GM18519 (cell line): ENCODE results near the gene MINDY4.

ENCODE experiments used
- ATAC-seq: cut with Tn5 transposase; IDR thresholded peaks from one replicate; pipeline ENCODE4 v1.9.1; 2021; ENCODE audit warnings: mild to moderate bottlenecking, moderate library complexity; ENCODE audit not compliant: unreplicated experiment, low FRiP score

MINDY4 gene

GRCh38 chr7:30846378-30846777 is 75.2 kb downstream of the MINDY4 start:
- no peak for ATAC-seq

- no peak for ATAC-seq
These were observed 77.1 kb downstream of the MINDY4 start for GRCh38 chr7:30848121-30848855.

- no peak for ATAC-seq
These were observed 78.3 kb downstream of the MINDY4 start for GRCh38 chr7:30849565-30849964.

- no peak for ATAC-seq
These were observed 79.2 kb downstream of the MINDY4 start for GRCh38 chr7:30850426-30850825.

GRCh38 chr7:30851651-30852307 is 80.6 kb downstream of the MINDY4 start:
- ATAC-seq = no peak

- no peak for ATAC-seq
These were observed 81.1 kb downstream of the MINDY4 start for GRCh38 chr7:30852308-30852684.

- no peak for ATAC-seq
These were observed 81.6 kb downstream of the MINDY4 start for GRCh38 chr7:30852744-30853288.

GRCh38 chr7:30853576-30853975 is 82.4 kb downstream of the MINDY4 start:
- ATAC-seq = no peak

GRCh38 chr7:30855936-30856335 is 84.7 kb downstream of the MINDY4 start:
- no peak for ATAC-seq

GRCh38 chr7:30858576-30858975 is 87.4 kb downstream of the MINDY4 start:
- no peak for ATAC-seq

GRCh38 chr7:30859202-30859939 is 88.2 kb downstream of the MINDY4 start:
- ATAC-seq = no peak

- no peak for ATAC-seq
These were observed 88.8 kb downstream of the MINDY4 start for GRCh38 chr7:30859940-30860496.

- ATAC-seq = no peak
These were observed 90.4 kb downstream of the MINDY4 start for GRCh38 chr7:30861612-30862011.

GRCh38 chr7:30862995-30863705 is 91.9 kb downstream of the MINDY4 start:
- no peak for ATAC-seq

- ATAC-seq = no peak
These were observed 92.5 kb downstream of the MINDY4 start for GRCh38 chr7:30863706-30864035.

GRCh38 chr7:30864101-30864500 is 92.9 kb downstream of the MINDY4 start:
- ATAC-seq = no peak

- ATAC-seq = no peak
These were observed 93.9 kb downstream of the MINDY4 start for GRCh38 chr7:30865076-30865475.

- ATAC-seq = no peak
These were observed 94.6 kb downstream of the MINDY4 start for GRCh38 chr7:30865821-30866220.

- no peak for ATAC-seq
These were observed 95.7 kb downstream of the MINDY4 start for GRCh38 chr7:30866939-30867338.

GRCh38 chr7:30867483-30867882 is 96.3 kb downstream of the MINDY4 start:
- no peak for ATAC-seq
